GM04503 (cell line): ENCODE data around the gene RHBDL1.

ENCODE experiments used
- DNase-seq: peaks from one replicate; pipeline ENCODE4 v3.0.0-alpha.2; 2012; ENCODE audit warnings: low read depth

RHBDL1 gene

DNA sequence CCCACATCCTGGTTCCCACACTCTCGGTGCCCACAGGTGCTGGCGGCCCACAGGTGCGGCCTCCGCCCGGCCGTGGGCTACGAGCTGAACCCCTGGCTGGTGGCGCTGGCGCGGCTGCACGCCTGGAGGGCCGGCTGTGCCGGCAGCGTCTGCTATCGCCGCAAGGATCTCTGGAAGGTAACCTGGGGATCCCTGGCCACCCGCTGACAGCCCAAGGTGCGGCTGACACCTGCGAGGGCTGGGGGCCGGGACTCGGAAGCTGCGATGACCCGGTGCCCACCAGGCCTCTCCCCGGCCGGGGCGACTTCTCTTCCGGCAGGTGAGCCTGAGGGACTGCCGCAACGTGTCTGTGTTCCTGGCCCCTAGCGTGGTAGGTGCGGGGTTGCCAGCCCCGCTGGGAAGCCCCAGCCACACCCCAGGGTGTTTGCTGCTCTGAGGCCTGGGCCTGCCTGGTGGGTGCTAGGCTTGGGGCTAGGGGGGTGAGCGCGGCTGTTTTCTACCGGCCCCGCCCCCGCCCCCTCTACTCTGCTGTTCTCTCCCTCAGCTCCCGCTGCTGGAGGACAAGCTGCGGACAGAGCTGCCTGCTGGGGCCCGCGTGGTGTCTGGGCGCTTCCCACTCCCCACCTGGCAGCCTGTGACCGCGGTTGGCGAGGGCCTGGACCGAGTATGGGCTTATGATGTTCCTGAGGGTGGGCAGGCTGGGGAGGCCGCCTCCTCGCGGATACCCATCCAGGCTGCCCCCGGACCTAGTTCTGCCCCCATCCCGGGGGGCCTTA is 46.5 kb downstream of the RHBDL1 start:
- no peak for DNase-seq

DNA sequence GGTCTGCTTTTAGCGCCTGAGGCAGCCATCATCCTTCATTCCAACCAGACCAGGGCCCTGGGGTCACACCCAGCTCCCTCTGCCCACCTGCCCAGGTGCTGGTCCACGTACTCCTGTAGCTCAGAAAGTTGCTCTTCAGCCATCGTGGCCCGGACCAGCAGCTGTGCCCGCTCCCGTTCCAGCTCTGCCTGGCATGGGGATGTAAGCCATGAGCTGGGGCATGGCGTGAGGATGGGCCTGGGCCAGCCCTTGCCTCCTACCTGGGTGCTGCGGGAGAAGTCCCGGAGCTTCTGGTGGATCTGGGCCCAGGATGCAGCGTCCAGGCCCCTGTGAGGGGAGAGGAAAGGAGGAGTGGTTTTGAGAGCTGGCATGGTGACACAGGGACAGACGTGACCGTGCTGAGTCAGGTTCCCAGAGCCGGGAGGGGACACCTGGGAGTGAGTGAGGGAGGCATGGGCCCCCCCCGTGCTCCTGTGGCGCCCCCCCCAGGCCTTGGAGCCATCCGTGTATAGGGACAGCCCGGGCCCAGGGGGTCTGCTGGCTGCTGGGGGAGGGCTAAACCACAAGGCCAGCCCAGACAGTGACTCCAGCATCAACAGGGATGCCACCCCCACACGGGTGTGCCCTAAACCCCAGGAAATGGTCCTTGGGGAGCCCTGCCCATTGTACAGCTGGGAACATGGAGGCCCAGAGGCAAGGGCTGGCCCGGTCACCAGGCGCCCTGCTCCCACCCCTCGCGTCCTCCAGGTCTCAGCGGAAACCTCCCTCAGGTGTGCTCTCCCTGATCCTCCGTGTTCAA is 47.6 kb downstream of the RHBDL1 start:
- DNase-seq = no peak

DNA sequence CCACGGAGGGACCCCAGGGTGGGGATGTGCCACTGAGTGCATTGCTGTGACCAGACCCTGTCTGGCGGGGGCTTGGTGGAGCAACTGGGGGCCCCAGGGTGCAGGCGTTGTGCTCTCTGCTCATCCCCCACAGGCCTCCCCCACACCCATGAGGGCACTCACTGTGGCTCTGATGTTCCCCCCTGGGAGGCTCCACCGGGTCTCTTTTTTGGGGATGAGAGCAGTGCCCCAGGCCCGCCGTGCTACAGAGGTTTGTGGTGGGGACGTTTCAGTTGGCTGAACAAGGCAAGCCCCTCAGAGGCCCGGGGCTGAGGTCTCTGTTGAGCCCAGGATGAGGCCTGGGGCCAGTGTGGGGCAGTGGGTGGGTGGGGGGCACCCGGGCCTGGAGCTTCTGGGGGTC is 48.2 kb downstream of the RHBDL1 start:
- no peak for DNase-seq

DNA sequence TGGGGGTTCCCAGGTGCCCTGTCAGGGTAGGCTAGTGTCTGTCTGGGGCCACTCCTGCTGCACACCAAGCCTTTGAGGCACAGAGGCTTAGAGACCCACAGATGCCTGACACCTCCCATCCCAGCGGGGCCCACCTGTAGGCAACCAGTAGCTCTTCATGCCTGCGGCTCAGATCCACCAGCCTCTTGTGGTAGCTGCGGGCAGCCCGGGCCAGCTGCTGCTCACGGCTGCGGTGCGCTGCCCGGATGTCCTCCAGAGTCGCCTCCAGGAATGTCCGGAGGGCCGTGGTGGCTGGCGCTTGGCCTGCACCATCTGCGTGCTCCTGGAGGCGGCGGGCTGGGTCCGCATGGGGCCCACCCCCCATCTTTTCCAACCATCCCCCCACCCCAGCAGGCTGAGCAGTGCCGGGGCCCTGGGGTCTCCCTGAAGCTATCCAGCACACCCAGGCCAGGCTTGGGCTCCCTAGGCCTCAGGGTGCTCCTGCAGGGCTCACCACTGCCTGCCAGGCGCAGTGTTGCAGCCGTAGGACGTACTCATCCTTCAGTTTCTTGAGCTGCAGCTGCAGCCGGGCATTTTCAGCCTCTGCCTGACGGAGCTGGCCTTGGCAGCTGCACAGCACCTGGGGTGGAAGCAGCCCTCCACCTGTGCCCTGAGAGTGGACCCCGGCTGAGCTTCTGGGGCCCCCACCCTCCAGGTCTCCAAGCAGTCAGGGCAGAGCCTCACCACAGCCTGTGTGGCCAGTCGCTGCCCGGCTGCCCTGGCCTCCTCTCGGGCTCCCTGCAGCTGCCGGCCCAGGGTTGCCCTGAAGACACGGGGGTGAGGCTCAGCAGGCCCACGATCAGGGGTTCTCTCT is 48.9 kb downstream of the RHBDL1 start:
- DNase-seq = no peak

DNA sequence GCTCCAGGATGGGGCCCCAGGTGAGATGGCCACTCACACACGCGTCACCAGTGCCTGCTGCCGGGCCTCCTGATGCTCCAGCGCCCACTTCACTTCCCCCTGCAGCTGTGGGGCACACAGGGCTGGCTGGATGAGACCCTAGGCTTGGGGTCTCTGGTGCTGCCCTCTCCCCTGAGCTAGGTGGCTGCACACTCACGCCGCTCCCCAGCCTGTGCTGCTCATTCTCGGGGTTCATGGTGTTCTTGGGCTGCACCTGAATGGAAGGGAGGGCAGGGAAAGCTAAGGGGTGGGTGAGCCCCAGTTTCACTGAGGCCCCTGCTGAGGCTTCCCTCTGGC is 49.5 kb downstream of the RHBDL1 start:
- DNase-seq = no peak

DNA sequence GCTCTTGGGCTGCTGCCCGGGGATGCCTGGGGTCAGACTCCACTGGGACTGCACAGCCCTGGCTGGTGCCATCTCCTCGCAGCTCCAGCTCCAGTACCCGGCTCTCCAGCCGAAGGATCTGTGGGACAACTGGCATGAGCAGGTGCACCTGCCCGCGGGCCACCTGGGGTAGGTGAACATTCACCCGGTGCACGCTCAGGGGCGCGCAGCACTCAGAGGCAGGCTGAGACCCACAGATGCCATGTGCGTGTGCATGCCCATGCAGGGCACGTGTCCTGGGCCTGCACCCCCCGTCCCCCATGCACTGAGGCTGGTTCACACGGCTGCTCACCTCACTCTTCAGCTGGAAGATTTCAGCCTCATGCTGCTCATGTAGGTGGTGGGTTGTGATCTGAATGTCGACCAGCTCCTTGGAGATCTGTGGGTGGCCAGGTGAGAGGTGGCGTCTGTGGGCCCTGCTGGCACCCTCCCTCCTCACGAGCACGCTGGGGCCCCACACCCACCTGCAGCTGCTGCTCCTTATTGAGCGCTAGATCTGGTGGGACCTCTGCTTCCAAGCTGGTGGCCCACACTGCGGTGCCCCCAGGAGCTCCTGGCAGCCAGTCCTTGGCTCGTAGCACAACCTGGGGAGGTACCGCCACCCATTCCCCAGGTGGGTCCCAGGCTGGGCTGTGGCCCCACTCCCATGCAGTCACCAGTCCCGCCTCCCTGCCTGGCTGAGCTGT is 50.2 kb downstream of the RHBDL1 start:
- no peak for DNase-seq

DNA sequence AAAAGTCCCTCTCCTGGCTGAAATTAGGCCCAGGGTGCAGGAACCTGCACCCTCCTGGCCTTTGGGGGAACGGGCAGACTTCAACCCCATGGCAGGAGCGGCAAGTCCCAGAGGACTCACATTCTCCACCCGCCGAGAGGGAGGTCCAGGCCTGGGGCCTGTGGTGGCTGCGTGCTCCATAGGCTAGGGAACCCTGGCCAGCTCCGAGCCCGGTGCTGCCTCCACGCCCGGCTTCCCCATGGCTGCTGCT is 50.6 kb downstream of the RHBDL1 start:
- DNase-seq = no peak

DNA sequence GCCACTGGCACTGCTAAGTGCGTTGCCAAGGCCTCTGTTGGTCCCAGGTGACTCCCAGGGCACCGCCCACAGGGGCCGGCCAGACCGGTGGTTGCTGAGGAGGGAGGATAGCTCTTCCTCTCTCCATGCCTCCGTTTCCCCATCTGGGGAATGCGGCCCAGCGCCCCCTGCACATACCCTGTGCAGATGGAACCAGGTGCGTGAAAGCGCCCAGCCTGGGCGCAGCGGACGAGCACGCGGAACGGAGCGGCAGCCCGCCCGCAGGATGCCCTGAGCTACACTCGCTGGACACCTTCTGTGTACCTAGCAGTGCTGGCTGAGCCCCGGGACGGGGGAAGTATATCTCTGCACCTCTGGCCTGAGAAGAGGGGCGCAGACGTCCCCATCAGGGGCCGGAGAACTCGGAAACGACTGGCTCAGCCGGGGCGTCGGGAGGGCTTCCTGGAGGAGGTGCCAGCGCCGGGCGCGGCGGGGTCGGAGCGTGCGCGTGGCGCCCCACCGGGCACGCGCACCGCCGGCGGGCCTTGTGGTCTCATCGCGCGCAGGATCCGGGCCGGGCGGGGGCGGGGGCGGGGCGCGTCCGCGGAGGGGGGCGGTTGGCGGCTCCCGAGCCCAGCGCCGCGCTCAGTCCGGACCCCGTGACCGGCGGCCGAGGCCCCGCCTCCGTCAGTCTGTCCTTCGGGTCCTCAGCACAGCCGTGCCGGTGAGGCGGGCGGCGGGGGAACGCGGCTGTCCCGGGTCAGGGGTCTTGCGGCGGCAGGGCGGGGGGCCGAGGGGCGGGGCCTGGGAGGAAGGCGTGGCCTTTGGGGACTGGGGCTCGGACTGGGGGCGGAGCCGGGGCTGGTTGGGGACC is 51.2 kb downstream of the RHBDL1 start, which contains the start of the genes CCDC78 and HAGHL:
TSS of gene CCDC78 (minus strand) at position 6 of the 853 bp plus-strand sequence. CDS start 76 bp downstream, outside the sequence.
TSS of gene HAGHL (plus strand) at position 669 of the 853 bp plus-strand sequence. CDS start 404 bp downstream, outside the sequence.
- DNase-seq = no peak

DNA sequence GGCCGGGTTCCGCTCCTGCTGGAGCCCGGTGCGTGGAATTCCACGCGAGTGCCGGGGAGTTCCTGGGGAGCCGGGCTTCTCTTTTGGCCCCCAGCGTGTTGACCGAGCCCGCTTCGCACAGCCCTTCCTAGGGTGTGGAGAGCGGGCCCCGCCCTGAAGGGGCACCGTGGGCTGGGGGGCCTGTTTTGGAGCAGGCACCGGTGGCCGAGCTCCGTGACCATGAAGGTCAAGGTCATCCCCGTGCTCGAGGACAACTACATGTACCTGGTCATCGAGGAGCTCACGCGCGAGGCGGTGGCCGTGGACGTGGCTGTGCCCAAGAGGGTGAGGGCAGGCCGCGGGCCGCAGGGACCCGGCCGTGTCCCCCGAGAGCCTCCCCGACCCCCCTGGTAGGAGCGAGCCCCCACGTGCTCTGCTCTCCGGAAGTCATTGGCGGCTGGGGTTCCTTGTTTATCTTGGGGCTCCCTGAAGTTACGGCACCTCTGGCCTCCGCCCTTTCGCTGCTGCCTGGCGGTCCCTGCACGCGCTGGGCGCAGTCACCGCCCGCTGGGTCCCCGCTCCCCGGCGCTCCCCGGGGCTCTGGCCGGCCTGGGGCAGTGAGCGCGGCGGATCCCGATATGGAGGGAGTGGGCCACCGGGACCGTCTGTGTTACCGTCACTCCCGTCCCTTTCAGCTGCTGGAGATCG is 52.0 kb downstream of the RHBDL1 start:
- DNase-seq = no peak
